ENCODE results near the gene FAM107B.

Gene FAM107B

GRCh38 chr10:14617852-14618251, 156.8 kb downstream of the FAM107B start:
- no peak for DNase-seq

- no peak for DNase-seq
Measured at GRCh38 chr10:14616955-14617730, 157.6 kb downstream of the FAM107B start.

GRCh38 chr10:14616465-14616864, 158.2 kb downstream of the FAM107B start:
- no peak for DNase-seq

- DNase-seq, result no peak
Measured at GRCh38 chr10:14613588-14613920, 161.1 kb downstream of the FAM107B start.

GRCh38 chr10:14612873-14613587, 161.7 kb downstream of the FAM107B start:
- DNase-seq, result no peak

- no peak for DNase-seq
Measured at GRCh38 chr10:14611968-14612693, 162.6 kb downstream of the FAM107B start.

- no peak for DNase-seq
Measured at GRCh38 chr10:14609178-14609577, 165.5 kb downstream of the FAM107B start.

GRCh38 chr10:14608381-14609001, 166.2 kb downstream of the FAM107B start:
- DNase-seq, result peak; percentile 64

- DNase-seq, result no peak
Measured at GRCh38 chr10:14606633-14607032, 168.1 kb downstream of the FAM107B start.

GRCh38 chr10:14605231-14605925, 169.3 kb downstream of the FAM107B start:
- DNase-seq, result no peak

GRCh38 chr10:14604181-14605142, 170.2 kb downstream of the FAM107B start:
- DNase-seq, result peak; percentile 74

GRCh38 chr10:14603534-14604102, 171.1 kb downstream of the FAM107B start:
- DNase-seq, result no peak

GRCh38 chr10:14602807-14603533, 171.7 kb downstream of the FAM107B start:
- DNase-seq, result no peak

GRCh38 chr10:14601872-14602725, 172.6 kb downstream of the FAM107B start:
- peak; percentile 78 for DNase-seq

- DNase-seq, result no peak
Measured at GRCh38 chr10:14601326-14601725, 173.4 kb downstream of the FAM107B start.

GRCh38 chr10:14600065-14600464, 174.6 kb downstream of the FAM107B start:
- no peak for DNase-seq

GRCh38 chr10:14598809-14599764, 175.6 kb downstream of the FAM107B start:
- no peak for DNase-seq

GRCh38 chr10:14595526-14596182, 179.0 kb downstream of the FAM107B start:
- DNase-seq, result no peak

Data from CD4-positive, alpha-beta T cell treated with Interferon gamma for 1 hour (primary cell).